GM12891 (cell line): Measurements from ENCODE around the gene ZNF692.

Source experiments
- POLR2AphosphoS5 ChIP-seq: IDR thresholded peaks from 2 replicates; pipeline ENCODE4 v1.6.1; 2011; ENCODE audit warnings: low read depth, low read length, control low read depth
- TAF1 ChIP-seq: IDR thresholded peaks from 2 replicates; pipeline ENCODE4 v1.6.1; 2011; ENCODE audit warnings: low read depth, low read length, control low read depth

DNA sequence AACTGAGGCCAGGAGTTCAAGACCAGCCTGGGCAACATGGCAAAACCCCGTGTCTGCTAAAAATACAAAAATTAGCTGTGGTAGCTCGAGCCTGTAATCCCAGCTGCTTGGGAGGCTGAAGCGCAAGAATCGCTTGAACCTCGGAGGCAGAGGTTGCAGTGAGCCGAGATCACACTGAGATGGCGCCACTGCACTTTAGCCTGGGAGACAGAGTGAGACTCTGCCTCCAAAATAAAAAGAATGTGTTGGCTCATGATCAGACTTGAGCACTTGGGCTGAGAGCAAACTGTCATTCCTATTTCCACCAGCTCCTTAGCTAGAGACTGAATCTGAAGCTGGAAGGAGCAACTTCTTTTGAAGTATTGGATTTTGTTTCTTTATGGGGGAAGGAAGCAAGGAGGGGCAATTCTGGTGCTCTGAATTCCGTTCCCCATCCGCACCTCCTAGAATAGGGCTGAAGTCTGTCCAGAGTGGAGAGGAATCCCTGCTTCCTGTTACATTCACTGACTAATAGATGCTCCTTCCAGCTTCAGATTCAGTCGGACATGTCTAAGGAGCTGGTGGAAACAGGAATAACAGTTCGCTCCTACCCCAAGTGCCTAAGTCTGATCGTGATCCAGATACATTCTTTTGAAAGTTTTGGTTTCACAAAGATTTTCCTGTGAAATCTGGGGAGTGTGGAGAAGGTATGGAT lies 17.0 kb downstream of the ZNF692 start:
- TF ChIP-seq POLR2AphosphoS5 (no peak), TAF1 (no peak)
